Fibroblast of the aortic adventitia (primary cell): Measurements from ENCODE around the gene CACNA1D. TPM values are rescaled to one million over a fixed set of nuclear protein-coding genes. Genes with fewer than 3 reads are reported as not detected.

ENCODE experiments used
- DNase-seq: peaks from one replicate; pipeline ENCODE4 v3.0.0-alpha.2; 2010; ENCODE audit warnings: low read depth
- H3K4me3 ChIP-seq: 2 replicates; pipeline ENCODE4 v1.5.1; 2011; ENCODE audit warnings: low read depth, mild to moderate bottlenecking, control low read depth, low read length, moderate library complexity
- total RNA-seq: library from RNA; depleted of rRNA; stranded (reverse); fragments of >200 nt; gene quantifications from 2 replicates; pipeline ENCODE4 v1.2.3, GENCODE V29; 2012; ENCODE audit warnings: low replicate concordance
- TF ChIP-seq, protein P1 (sequence below): IDR thresholded peaks from 2 replicates; pipeline ENCODE4 v1.5.1; 2011; ENCODE audit warnings: mild to moderate bottlenecking, low read length, control low read depth, inconsistent platforms; ENCODE audit not compliant: insufficient read depth

The CACNA1D gene
- total RNA-seq, 1 donor: 1.9 TPM

GRCh38 chr3:53833053-53833645 is 338.7 kb downstream of the CACNA1D start:
- H3K4me3 ChIP-seq: no peak overlapping the region
- DNase-seq: no peak
- TF ChIP-seq, protein P1, sequence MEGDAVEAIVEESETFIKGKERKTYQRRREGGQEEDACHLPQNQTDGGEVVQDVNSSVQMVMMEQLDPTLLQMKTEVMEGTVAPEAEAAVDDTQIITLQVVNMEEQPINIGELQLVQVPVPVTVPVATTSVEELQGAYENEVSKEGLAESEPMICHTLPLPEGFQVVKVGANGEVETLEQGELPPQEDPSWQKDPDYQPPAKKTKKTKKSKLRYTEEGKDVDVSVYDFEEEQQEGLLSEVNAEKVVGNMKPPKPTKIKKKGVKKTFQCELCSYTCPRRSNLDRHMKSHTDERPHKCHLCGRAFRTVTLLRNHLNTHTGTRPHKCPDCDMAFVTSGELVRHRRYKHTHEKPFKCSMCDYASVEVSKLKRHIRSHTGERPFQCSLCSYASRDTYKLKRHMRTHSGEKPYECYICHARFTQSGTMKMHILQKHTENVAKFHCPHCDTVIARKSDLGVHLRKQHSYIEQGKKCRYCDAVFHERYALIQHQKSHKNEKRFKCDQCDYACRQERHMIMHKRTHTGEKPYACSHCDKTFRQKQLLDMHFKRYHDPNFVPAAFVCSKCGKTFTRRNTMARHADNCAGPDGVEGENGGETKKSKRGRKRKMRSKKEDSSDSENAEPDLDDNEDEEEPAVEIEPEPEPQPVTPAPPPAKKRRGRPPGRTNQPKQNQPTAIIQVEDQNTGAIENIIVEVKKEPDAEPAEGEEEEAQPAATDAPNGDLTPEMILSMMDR: no peak

- no peak overlapping the region for H3K4me3 ChIP-seq
- TF ChIP-seq, protein P1: no peak
- no peak for DNase-seq
Measured at GRCh38 chr3:53833700-53834099, 339.3 kb downstream of the CACNA1D start.

- TF ChIP-seq, protein P1: no peak
- no peak for DNase-seq
- no peak overlapping the region for H3K4me3 ChIP-seq
Measured at GRCh38 chr3:53834429-53835095, 340.2 kb downstream of the CACNA1D start.

DNA sequence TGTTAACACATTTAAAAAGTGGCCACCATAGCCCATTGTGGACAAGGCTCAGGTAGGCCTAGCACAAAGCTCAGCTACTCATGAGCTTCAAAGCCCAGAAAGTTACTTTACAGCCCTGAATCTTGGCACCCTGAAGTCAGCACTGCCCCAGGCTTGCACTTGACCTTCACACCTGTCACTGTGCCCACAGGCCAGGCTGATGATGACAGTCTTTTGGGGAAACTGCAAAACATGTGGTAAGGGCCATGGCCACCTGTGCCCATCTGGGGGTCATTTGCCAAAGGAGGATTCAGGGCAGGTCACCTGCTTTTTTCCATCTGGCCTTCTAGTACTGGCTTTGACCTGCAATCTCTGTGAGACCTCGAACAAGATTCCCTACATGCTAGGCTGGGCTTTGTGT is 340.8 kb downstream of the CACNA1D start:
- H3K4me3 ChIP-seq: no peak overlapping the region
- TF ChIP-seq, protein P1: no peak
- DNase-seq: no peak

DNA sequence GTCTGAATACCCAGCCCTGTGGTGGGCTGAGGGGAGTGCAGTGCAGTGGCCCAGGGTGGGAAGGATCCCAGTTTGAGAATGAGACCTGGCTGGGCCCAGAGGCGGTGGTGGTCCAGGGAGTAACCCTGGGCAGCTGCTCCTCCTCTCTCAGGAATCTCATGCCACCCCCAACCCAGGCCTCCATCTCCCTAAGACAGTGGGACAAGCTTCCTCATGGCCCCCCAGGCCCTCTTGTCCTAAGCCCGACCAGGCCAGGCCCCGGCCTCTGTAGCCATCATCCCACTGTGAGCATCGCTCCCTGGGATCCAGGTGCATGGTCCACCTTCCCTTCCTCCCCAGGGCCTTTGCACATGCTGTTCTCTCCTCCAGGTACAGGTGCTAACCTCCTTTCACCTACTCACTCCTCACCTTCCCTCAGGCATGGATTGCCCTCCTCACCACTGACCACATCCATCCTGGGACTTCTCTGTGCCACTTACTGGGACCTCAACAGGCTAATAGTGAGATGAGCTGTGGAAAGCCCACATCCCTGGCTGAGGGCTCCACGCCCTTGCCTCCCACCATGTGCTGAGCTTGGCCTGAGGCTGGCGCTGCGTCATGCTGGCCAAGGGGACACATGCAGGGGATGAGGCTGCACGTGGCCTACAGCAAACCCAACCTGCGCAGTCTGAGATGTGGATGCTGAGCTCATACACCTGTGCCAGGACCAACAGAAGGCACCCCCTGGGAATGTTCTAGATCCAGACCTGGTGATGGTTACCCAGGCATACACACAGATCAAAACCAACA is 341.9 kb downstream of the CACNA1D start:
- TF ChIP-seq, protein P1: no peak
- DNase-seq: no peak
- no peak overlapping the region for H3K4me3 ChIP-seq

- DNase-seq: no peak
- H3K4me3 ChIP-seq: no peak overlapping the region
- TF ChIP-seq, protein P1: no peak
Measured at GRCh38 chr3:53837331-53837730, 342.9 kb downstream of the CACNA1D start.
